CD4-positive, alpha-beta T cell treated with Interleukin-17A for 4 hours (primary cell): ENCODE measurements around the gene TIMELESS.
"Not testable (repeated sequence)": the region's sequence is repeated elsewhere in the genome, so short reads cannot be mapped to it uniquely, and the experiment has no call there.

Experiments
- DNase-seq: peaks from one replicate; pipeline ENCODE4 v3.0.0-alpha.2; 2020; ENCODE audit warnings: mixed read lengths

Gene TIMELESS

GRCh38 chr12:56401125-56401524, 48.1 kb downstream of the TIMELESS start:
- DNase-seq, result not testable (repeated sequence)

DNA sequence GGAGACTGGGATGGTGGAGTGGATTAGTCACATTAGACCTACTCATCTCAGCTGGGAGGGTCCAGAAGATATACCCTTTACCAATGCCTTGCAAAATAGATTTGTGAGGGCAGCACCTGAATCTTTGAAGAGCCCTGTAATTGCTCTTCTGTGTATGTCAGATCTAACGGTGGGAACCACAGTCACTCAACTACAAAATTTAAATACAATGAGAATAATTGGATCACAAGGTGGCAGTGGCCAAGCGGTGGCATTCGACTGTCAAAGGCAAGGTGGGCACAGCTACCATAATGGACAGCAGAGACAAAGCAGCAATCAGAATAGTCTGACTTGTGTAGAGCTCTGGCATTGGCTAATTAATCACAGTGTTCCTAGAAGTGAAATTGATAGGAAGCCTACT, 49.8 kb downstream of the TIMELESS start:
- DNase-seq, result not testable (repeated sequence)

DNA sequence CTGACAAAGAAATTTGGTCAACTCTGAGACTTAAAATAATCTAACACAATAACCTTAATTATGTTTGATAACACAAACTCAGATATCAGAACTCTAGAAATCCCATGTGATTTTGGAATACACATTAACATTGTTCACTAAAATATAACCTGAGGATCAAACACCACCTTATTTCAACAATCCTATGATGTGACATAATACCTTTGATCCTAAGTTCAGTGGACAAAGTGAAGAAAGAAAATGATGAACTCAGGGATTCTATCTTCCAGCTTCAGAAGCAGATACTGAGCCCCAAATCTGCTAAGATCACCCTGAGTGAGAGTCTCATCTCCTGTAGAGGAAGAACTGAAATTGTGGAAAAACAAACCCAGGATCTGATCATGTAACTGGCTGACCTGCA, 50.9 kb downstream of the TIMELESS start:
- DNase-seq, result no peak

DNA sequence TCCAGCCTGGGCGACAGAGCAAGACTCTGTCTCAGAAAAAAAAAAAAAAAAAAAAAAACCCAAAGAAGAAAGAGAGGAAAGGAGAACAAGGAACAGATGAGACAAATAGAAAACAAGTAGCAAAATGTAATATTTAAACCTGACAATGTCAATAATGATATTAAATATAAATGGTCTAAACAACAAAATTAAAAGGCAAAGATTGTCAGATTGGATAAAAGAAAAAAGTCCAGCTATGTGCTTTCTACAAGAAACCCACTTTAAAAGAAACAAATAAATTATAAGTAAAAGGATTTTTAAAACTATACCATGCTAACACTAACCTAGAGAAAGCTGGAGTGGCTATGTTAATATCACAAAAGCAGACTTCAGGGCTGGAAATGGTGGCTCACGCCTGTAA, 56.9 kb downstream of the TIMELESS start:
- DNase-seq, result no peak

DNA sequence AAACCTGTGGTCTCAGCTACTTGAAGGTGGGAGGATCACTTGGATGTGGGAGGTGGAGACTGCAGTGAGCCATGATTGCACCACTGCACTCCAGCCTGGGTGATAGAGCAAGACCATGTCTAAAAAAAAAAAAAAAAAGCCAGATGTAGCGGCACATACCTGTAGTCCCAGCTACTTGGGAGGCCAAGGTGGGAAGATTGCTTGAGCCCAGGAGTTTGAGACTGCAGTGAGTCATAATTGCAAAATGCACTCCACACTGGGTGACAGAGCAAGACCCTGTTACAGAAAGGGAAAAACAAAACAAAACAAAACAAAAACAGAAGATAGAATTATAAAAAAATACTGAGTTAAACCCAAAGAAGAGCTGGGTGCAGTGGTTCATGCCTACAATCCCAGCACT, 57.5 kb downstream of the TIMELESS start:
- DNase-seq, result no peak

DNA sequence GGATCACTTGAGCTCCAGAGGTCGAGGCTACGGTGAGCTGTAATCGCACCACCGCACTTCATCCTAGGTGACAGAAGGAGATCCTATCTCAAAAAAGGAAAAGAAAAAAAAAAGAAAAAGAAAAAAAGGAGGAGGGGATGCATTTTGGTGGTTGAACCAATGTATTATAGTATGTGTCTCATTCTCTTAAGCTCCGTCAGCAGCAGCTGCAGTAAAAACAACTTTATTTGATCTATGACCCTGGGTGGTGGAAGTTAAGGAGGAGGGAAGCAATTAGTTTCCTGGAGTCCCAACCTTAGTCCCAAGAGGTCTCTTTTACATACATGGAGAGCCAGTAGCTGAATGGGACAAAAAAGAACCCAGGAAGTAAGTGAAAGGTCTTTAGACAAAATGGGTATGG, 59.8 kb downstream of the TIMELESS start:
- no peak for DNase-seq

DNA sequence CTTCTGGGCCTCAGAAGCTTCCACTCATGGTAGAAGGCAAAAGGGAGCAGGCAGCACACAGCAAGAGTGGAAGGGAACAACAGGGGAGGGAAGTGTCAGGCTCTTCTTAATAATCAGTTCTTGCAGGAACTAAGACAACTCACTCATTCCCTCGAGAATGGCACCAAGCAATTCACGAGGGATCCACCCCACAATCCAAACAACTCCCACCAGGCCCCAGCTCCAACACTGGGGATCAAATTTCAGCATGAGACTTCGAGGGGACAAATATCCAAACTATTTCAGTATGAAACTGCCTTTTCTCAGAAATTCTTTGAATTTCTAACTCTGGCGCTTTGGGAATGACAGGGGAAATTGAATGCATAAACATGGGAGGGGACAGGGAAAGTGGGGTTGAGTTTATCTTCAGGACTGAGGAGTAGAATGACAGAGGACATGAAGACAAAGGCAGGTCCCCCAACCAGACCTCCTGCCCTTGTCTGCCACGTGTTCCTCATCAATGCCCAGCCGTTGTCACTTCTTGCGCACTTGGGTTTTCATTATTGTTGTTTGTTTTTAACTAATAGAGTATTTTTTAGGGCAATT, 62.0 kb downstream of the TIMELESS start:
- DNase-seq, result no peak

DNA sequence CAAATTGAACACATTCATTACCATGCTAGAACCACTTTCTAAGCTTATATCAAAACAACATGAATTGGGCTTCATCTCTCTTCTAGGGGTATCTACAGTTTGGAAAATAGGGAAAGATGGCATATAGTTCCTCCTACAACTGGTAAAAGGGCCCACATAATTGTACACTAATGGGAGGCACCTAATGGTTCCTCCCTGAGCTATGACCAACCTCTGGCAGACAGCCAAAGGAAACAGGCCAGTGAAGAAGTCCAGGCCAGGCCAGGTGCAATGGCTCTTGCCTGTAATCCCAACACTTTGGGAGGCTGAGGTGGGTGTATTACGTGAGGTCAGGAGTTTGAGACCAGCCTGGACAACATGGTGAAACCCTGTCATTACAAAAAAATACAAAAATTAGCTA, 63.4 kb downstream of the TIMELESS start:
- DNase-seq, result no peak

DNA sequence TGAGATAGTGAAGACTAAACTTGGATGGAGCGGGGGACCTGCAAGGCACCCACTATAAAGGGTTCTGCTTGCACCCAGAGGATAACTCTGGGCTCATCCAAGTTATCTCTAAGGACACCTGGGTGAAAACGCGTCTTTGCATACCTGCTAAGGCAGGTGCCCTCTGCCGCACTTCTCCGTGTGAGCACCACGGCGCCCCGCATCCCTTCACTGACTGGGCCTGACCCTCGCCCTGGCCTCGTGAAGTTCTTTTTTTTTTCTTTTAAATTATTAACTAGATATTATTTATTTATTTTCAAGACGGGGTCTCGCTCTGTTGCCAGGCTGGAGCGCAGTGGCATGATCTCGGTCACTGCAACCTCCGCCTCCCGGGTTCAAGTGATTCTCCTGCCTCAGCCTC, 66.6 kb downstream of the TIMELESS start:
- no peak for DNase-seq

GRCh38 chr12:56377989-56378316, 71.3 kb downstream of the TIMELESS start:
- DNase-seq, result no peak

- no peak for DNase-seq
These were observed 71.8 kb downstream of the TIMELESS start for GRCh38 chr12:56377310-56377988.

DNA sequence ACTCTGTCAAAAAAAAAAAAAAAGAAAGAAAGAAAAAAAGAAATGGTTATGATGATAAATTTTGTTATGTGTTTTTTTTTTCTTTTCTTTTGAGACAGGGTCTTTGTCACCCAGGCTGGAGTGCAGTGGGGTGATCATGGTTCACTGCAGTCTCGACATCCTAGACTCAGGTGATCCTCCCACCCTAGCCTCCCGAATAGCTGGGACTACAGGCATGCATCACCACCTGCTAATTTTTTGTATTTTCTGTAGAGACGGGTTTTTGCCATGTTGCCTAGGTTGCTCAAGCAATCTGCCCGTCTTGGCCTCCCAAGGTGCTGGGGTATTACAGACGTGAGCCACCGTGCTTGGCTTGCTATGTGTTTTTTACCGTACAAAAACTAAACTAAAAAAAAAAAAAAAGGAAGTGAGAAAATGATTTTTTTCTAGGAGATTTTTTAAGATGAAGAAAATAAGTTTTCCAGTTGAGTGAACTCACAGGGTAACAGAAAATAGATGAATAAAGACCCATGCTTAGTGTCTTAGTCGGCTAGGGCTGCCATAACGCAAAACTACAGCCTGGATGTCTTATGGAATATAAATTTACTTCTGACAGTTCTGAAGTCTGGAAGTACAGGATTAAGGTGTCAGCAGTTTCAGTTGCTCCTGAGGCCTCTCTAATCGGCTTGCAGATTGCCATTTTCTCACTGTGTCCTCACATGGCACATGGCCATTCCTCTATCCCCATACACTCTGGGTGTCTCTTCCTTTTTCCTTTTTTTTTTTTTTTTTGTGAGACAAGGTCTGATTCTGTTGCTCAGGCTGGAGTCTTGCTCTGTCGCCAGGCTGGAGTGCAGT, 73.4 kb downstream of the TIMELESS start:
- DNase-seq, result no peak

GRCh38 chr12:56374726-56375597, 74.3 kb downstream of the TIMELESS start:
- DNase-seq, result no peak

DNA sequence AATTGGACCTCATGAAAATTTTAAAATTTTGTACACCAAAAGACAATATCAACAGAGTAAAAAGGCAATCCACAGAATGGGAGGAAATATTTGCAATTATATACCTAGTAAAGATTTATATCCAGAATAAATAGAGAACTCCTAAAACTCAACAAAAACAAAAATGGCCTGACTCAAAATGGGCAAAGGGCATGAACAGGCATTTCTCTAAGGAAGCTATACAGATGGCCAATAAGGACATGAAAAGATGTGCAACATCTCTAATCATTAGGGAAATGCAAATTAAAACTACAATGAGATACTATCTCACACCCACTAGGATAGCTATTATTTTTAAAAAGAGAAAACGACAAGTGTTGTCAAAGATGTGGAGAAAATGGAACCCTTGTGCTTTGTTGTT, 75.7 kb downstream of the TIMELESS start:
- DNase-seq, result no peak

- DNase-seq, result no peak
These were observed 82.3 kb downstream of the TIMELESS start for GRCh38 chr12:56366948-56367347.
